CD4-positive, alpha-beta T cell treated with Interleukin-4 for 4 hours (primary cell): ENCODE measurements around the gene COL6A3.
"Not testable (repeated sequence)": the region's sequence is repeated elsewhere in the genome, so short reads cannot be mapped to it uniquely, and the experiment has no call there.

ENCODE experiments used
- DNase-seq: peaks from one replicate; pipeline ENCODE4 v3.0.0-alpha.2; 2020

COL6A3 gene

GRCh38 chr2:237312021-237312755 lies 101.8 kb downstream of the COL6A3 start:
- DNase-seq, result no peak

- no peak for DNase-seq
Observed at GRCh38 chr2:237310515-237311114, 103.3 kb downstream of the COL6A3 start.

GRCh38 chr2:237309416-237309815 lies 104.5 kb downstream of the COL6A3 start:
- no peak for DNase-seq

- no peak for DNase-seq
Observed at GRCh38 chr2:237309011-237309410, 105.0 kb downstream of the COL6A3 start.

- no peak for DNase-seq
Observed at GRCh38 chr2:237307474-237307873, 106.5 kb downstream of the COL6A3 start.

GRCh38 chr2:237306787-237307170 lies 107.2 kb downstream of the COL6A3 start:
- DNase-seq, result no peak

- DNase-seq, result no peak
Observed at GRCh38 chr2:237306083-237306786, 107.7 kb downstream of the COL6A3 start.

- no peak for DNase-seq
Observed at GRCh38 chr2:237305579-237305978, 108.4 kb downstream of the COL6A3 start.

GRCh38 chr2:237304763-237305514 lies 109.0 kb downstream of the COL6A3 start:
- no peak for DNase-seq

- not testable (repeated sequence) for DNase-seq
Observed at GRCh38 chr2:237303244-237303643, 110.7 kb downstream of the COL6A3 start.

GRCh38 chr2:237301595-237301994 lies 112.4 kb downstream of the COL6A3 start:
- no peak for DNase-seq

- no peak for DNase-seq
Observed at GRCh38 chr2:237300739-237301138, 113.2 kb downstream of the COL6A3 start.

GRCh38 chr2:237299906-237300305 lies 114.1 kb downstream of the COL6A3 start:
- no peak for DNase-seq

- DNase-seq, result no peak
Observed at GRCh38 chr2:237298151-237299118, 115.5 kb downstream of the COL6A3 start.

- DNase-seq, result no peak
Observed at GRCh38 chr2:237297421-237298150, 116.4 kb downstream of the COL6A3 start.

- no peak for DNase-seq
Observed at GRCh38 chr2:237296756-237297155, 117.2 kb downstream of the COL6A3 start.

- DNase-seq, result no peak
Observed at GRCh38 chr2:237295889-237296480, 118.0 kb downstream of the COL6A3 start.

GRCh38 chr2:237294460-237294859 lies 119.5 kb downstream of the COL6A3 start:
- no peak for DNase-seq

GRCh38 chr2:237293978-237294377 lies 120.0 kb downstream of the COL6A3 start:
- no peak for DNase-seq

GRCh38 chr2:237291138-237291792 lies 122.7 kb downstream of the COL6A3 start:
- peak; percentile 16 for DNase-seq
